ENCODE results near the gene MAPK7. TPM values are rescaled to one million over a fixed set of nuclear protein-coding genes. Genes with fewer than 3 reads are reported as not detected.

Gene MAPK7
- total and polyA plus RNA-seq, 8 donors: 19.8 to 33.8 (median 24.3) TPM

DNA sequence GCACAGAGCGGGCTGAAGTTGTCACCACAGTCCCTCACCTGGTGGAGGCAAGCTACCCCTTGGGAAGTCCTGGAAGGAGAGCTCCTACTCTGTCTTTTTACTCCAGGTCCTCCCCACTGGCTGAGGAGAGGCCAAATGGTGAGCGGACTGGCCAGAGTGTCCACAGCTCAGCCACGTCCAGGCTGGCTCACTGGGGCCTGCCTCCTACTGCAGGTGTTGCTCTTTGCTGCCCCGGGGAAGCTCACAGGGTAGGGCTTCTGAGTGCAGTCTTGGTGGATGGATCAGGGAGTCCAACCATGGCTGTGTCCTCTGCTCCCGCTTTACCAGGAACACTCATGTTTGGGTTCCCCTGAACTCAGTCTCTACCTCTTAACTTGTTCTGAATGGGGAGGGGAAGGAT, 18.4 kb upstream of the MAPK7 start:
- Histone ChIP-seq H3K4me1 (peaks cover 0 to 18% of the 10 kb centered on the region in 2 donors), H3K27ac (no peak overlapping the region), H3K9me3 (no peaks in the 10 kb centered on the region), H3K27me3 (peaks cover 0 to 12% of the 10 kb centered on the region in 2 donors), H3K4me3 (no peak overlapping the region), H3K36me3 (no peaks in the 10 kb centered on the region)
- no peak for ATAC-seq
- intact Hi-C loops (cut with DNase I): no loop called here
- TF ChIP-seq, protein P1, sequence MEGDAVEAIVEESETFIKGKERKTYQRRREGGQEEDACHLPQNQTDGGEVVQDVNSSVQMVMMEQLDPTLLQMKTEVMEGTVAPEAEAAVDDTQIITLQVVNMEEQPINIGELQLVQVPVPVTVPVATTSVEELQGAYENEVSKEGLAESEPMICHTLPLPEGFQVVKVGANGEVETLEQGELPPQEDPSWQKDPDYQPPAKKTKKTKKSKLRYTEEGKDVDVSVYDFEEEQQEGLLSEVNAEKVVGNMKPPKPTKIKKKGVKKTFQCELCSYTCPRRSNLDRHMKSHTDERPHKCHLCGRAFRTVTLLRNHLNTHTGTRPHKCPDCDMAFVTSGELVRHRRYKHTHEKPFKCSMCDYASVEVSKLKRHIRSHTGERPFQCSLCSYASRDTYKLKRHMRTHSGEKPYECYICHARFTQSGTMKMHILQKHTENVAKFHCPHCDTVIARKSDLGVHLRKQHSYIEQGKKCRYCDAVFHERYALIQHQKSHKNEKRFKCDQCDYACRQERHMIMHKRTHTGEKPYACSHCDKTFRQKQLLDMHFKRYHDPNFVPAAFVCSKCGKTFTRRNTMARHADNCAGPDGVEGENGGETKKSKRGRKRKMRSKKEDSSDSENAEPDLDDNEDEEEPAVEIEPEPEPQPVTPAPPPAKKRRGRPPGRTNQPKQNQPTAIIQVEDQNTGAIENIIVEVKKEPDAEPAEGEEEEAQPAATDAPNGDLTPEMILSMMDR (IDR thresholded peaks at IDR 0.05): no peak
- DNase-seq: peak in 2 of 4 donors; percentile 26 to 36

DNA sequence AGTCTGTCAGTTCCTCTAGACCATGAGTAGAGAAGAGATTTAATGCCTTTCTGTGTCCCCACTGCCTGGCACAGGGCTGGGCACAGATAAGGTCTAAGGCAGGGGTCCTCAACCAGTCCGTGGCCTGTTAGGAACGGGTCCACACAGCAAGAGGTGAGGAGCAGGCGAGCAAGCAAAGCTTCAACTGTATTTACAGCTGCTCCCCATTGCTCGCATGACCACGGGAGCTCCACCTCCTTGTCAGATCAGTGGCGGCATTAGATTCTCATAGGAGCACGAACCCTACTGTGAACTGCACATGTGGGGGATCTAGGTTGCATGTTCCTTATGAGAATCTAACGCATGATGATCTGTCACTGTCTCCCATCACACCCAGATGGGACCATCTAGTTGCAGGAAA, 17.5 kb upstream of the MAPK7 start:
- H3K4me3 ChIP-seq: no peak overlapping the region
- peaks cover 0 to 18% of the 10 kb centered on the region in 2 donors for H3K4me1 ChIP-seq
- no peaks in the 10 kb centered on the region for H3K9me3 ChIP-seq
- intact Hi-C loops (cut with DNase I): no loop called here
- H3K36me3 ChIP-seq: no peaks in the 10 kb centered on the region
- H3K27me3 ChIP-seq: peaks cover 0 to 18% of the 10 kb centered on the region in 2 donors
- peak in 1 of 4 donors; percentile 15 for DNase-seq
- ATAC-seq: no peak
- TF ChIP-seq, protein P1 (IDR thresholded peaks at IDR 0.05): no peak
- H3K27ac ChIP-seq: no peak overlapping the region

DNA sequence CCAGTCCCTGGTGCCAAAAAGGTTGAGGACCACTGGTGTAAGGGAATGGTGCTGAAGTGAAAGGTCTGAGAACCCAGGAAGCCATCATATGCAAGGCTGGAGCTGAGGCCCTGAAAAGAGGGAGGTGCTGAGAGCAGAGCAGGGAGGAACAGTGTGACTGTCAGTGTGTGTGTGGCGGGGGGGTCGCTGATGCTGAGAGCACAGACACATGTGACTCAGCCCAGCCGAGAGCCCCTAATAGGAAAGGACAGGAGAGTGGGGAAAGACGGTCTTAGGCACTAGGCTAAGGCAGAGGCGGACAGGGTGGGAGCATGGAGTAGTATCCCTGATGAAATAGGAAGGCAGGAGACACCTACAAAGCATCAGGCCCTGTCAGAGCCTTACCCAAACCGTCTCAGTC, 17.0 kb upstream of the MAPK7 start:
- intact Hi-C loops (cut with DNase I): no loop called here
- ATAC-seq: no peak
- Histone ChIP-seq H3K36me3 (no peaks in the 10 kb centered on the region), H3K27me3 (peaks cover 0 to 18% of the 10 kb centered on the region in 2 donors), H3K4me3 (no peak overlapping the region), H3K4me1 (peaks cover 0 to 18% of the 10 kb centered on the region in 2 donors), H3K9me3 (no peaks in the 10 kb centered on the region), H3K27ac (no peak overlapping the region)
- TF ChIP-seq, protein P1 (IDR thresholded peaks at IDR 0.05): no peak
- peak in 1 of 4 donors; percentile 30 for DNase-seq

DNA sequence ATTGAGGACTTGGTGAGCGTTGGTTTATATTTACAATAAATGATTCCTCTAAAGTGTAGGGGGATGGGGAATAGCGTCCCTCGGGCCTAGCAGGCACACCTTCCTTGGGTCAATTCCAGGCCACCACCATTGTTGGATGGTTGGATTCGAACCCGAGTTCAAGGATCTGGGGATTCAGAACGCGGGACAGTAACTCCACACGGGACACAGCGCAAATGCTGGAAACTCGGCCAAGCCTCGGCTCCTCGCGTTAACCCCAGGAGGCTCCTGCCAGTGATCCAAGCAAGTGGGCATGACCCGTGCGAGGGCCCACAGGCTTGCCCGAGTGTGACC, 16.4 kb upstream of the MAPK7 start:
- Histone ChIP-seq H3K4me3 (peak overlapping the region; percentile 66 to 72), H3K27me3 (peaks cover 0 to 18% of the 10 kb centered on the region in 2 donors), H3K27ac (peak overlapping the region; percentile 73 to 85), H3K9me3 (no peaks in the 10 kb centered on the region), H3K36me3 (no peaks in the 10 kb centered on the region), H3K4me1 (peaks cover 0 to 18% of the 10 kb centered on the region in 2 donors)
- DNase-seq (no peak), ATAC-seq (no peak)
- TF ChIP-seq, protein P1 (IDR thresholded peaks at IDR 0.05): no peak
- intact Hi-C loops (cut with DNase I): no loop called here

DNA sequence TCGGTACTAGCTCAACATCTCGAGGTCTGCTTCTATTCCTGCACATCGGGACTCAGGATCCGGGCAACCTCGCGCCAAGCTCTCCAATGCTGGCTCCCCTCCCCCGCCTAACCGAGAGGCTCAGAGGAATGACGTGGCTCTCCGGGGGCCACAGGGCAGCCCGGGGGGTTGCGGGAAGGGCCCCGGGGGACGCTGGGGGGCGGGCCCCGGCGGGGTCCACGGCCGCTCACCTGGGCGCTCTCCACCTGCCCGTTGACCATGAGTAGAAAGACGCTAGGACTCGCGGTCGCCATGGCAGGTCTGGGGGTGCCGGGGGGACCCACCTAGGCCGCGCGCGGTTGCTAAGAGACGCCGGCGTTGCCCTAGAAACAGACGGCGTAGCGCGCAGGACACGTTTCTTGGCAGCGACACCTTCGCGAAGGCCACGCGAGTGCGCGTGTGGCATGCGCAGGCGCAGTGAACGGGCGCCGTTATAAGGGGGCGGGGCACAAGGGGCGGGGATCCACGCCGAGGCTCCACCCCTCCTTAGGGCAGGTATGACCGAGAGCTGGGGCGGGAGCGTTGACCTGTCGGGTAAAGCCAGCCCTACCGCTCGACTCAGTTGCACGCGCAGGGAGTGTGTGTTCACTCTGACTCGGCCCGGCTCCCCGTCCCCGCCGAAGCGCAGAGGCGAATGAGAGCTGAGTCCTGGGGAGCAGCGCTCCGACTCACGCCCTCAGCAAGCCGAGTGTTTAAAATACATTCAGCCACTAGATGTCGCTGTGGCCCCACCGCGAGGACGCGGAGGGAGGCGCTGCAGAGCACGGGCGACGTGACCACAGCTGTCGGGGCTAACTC, 15.8 kb upstream of the MAPK7 start, which contains the start of gene B9D1:
B9D1 (minus strand) TSS at position 447 of the 837 bp plus-strand sequence; CDS start at position 293, 154 bp downstream.
- Histone ChIP-seq H3K36me3 (no peaks in the 10 kb centered on the region), H3K27ac (peak within 1 kb of the TSS; percentile 73 to 85), H3K4me1 (peaks cover 0 to 18% of the 10 kb centered on the region in 2 donors), H3K9me3 (no peaks in the 10 kb centered on the region), H3K27me3 (peaks cover 0 to 18% of the 10 kb centered on the region in 2 donors), H3K4me3 (peak within 1 kb of the TSS; percentile 66 to 72)
- TF ChIP-seq, protein P1 (IDR thresholded peaks at IDR 0.05): peak; percentile 96 to 97
- intact Hi-C loops (cut with DNase I): no loop called here
- DNase-seq (peak; percentile 93 to 98 (median 97)), ATAC-seq (peak; percentile 96)
